Thoracic aorta (tissue), 2 donors: ENCODE data around the gene SEMA4D. TPM values are rescaled to one million over a fixed set of nuclear protein-coding genes. Genes with fewer than 3 reads are reported as not detected.

Source experiments
- ATAC-seq: fragments of 150-250 bp; one replicate; pipeline ENCODE4 v1.8.0; 2017; ENCODE audit warnings: low read depth; ENCODE audit not compliant: insufficient number of reproducible peaks, low FRiP score
- DNase-seq: peaks from one replicate; pipeline ENCODE4 v3.0.0-alpha.2; 2020; ENCODE audit warnings: low spot score
- H3K27ac ChIP-seq, 2 donors: fragments of 200-600 bp; sonication (generic); 1 replicate in 1 of 2; 2 replicates in 1 of 2; pipeline ENCODE4 v1.5.1; 2016; ENCODE audit warnings: mild to moderate bottlenecking in 2 of 2, moderate library complexity in 2 of 2
- H3K27me3 ChIP-seq: fragments of 200-600 bp; sonication (generic); replicated peaks from 2 replicates; pipeline ENCODE4 v1.6.0; 2016; ENCODE audit warnings: mild to moderate bottlenecking; ENCODE audit not compliant: insufficient read depth
- H3K36me3 ChIP-seq: fragments of 200-600 bp; sonication (generic); one replicate; pipeline ENCODE4 v1.5.1; 2016
- H3K4me1 ChIP-seq, 2 donors: fragments of 200-600 bp; sonication (generic); 1 replicate in 1 of 2; 2 replicates in 1 of 2; pipeline versions ENCODE4 v1.5.1 to v1.6.0; 2016; ENCODE audit warnings: low read depth in 2 of 2, mild to moderate bottlenecking in 1 of 2; ENCODE audit not compliant: control insufficient read depth in 1 of 2
- H3K4me3 ChIP-seq: fragments of 200-600 bp; sonication (generic); 2 replicates; pipeline ENCODE4 v1.5.1; 2016; ENCODE audit warnings: mild to moderate bottlenecking
- H3K9me3 ChIP-seq: fragments of 200-600 bp; sonication (generic); 2 replicates; pipeline ENCODE4 v1.5.1; 2016
- total RNA-seq, 2 donors: library from RNA; depleted of rRNA; stranded (reverse); fragments of >200 nt; gene quantifications; one replicate each; pipeline versions ENCODE4 v1.1.0 to v1.2.3, GENCODE V29; 2016
- TF ChIP-seq, protein P1 (sequence below): fragments of 200-600 bp; sonication (generic); IDR thresholded peaks from one replicate; pipeline ENCODE4 v1.5.1; 2019; ENCODE audit warnings: antibody characterized with exemption

SEMA4D gene
- total RNA-seq, 2 donors from 2014 or later, result 16.9 to 20.2 TPM

DNA sequence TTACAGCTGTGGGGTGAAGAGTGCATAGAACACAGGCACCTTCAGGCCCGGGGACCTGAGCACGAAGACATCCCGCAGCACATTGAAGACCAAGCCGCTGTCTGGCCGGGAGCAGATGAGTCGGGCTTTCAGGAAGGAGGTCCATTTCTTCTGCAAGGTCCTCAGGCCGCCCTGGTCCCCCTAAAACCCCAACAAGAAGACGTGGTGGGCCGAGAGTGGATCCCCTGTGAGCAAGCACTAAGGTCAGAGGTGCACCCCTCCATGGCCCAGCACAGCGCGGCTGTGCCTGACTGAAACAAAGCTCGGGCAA is 109.1 kb downstream of the SEMA4D start:
- no peaks in the 10 kb centered on the region for H3K9me3 ChIP-seq
- no peak overlapping the region for H3K4me3 ChIP-seq
- H3K27me3 ChIP-seq, result no peaks in the 10 kb centered on the region
- no peak overlapping the region for H3K27ac ChIP-seq
- H3K36me3 ChIP-seq, result peaks cover 18% of the 10 kb centered on the region
- no peak for DNase-seq
- TF ChIP-seq, protein P1, sequence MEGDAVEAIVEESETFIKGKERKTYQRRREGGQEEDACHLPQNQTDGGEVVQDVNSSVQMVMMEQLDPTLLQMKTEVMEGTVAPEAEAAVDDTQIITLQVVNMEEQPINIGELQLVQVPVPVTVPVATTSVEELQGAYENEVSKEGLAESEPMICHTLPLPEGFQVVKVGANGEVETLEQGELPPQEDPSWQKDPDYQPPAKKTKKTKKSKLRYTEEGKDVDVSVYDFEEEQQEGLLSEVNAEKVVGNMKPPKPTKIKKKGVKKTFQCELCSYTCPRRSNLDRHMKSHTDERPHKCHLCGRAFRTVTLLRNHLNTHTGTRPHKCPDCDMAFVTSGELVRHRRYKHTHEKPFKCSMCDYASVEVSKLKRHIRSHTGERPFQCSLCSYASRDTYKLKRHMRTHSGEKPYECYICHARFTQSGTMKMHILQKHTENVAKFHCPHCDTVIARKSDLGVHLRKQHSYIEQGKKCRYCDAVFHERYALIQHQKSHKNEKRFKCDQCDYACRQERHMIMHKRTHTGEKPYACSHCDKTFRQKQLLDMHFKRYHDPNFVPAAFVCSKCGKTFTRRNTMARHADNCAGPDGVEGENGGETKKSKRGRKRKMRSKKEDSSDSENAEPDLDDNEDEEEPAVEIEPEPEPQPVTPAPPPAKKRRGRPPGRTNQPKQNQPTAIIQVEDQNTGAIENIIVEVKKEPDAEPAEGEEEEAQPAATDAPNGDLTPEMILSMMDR, result no peak
- no peak for ATAC-seq
- no peaks in the 10 kb centered on the region for H3K4me1 ChIP-seq

DNA sequence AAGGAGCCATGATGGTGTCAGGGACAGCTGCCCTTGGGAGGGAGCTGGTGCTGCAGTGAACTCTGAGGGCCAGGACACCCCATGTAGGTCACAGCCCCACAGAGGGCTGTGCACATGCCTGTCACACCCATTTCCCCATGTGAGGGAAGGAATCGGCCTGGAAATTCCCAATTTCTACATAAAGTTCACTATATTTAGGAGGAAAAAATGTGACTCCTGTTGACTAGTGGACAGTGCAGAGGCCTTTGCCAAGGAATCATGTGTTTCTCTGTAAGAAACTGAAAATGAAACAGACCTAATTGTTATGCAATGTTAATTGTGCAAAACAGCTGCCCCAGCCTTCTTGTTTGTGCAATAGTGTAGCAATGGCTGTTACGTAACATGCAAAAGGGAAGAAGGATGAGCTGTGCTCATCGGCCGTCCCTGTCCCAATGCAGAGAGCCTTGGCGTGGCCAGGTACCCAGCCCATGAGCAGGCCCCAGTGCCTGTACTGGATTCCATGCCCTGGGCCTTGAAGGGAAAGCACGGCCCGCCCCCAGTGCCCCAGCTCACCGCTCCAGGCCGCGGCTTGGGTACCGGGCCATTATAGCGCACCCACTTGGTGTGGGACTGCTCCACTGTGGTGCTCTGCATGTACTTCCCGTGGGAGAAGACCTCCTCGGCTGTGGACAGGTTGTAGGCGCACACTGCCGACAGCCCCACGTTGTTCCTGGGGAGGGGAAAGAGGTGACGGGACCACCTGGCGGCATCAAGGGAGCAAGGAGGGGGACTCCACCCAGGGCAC is 109.6 kb downstream of the SEMA4D start:
- Histone ChIP-seq H3K27me3 (no peaks in the 10 kb centered on the region), H3K9me3 (no peaks in the 10 kb centered on the region), H3K36me3 (peaks cover 15% of the 10 kb centered on the region), H3K4me1 (no peaks in the 10 kb centered on the region), H3K4me3 (no peak overlapping the region), H3K27ac (no peak overlapping the region)
- DNase-seq (no peak), ATAC-seq (no peak)
- TF ChIP-seq, protein P1, result no peak

DNA sequence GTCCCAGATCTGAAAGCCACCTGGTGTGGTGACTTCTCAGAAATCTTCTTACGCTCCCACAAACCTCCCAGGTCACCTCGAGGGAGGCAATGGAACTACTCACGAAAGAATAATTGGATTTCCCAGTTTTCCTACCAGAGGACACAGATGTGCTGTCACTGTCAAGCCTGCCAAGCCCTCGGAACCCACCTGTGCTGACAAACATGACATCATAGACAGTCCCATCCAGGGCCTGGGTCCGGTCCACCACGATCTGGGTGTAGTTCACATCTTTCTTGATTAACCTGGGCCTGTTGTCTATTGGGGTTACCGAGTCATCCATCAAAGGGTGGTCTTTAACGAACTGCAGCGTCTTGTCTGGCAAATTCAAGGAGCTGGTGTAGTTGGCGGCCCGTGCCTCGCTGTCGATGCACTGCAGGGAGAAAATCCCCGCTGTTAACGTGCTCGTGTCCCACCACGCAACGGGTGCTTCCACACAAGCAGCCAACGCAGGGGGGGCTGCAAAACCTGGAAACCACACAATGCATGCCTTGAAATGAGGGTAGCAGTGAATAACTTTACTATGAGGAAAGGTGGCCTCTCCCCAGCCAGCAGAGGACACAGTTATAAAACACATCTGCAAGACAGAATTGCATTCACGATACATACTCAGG is 110.6 kb downstream of the SEMA4D start:
- Histone ChIP-seq H3K27me3 (no peaks in the 10 kb centered on the region), H3K4me3 (no peak overlapping the region), H3K36me3 (peaks cover 12% of the 10 kb centered on the region), H3K27ac (no peak overlapping the region), H3K9me3 (no peaks in the 10 kb centered on the region), H3K4me1 (no peaks in the 10 kb centered on the region)
- no peak for ATAC-seq
- no peak for DNase-seq
- TF ChIP-seq, protein P1, result no peak

DNA sequence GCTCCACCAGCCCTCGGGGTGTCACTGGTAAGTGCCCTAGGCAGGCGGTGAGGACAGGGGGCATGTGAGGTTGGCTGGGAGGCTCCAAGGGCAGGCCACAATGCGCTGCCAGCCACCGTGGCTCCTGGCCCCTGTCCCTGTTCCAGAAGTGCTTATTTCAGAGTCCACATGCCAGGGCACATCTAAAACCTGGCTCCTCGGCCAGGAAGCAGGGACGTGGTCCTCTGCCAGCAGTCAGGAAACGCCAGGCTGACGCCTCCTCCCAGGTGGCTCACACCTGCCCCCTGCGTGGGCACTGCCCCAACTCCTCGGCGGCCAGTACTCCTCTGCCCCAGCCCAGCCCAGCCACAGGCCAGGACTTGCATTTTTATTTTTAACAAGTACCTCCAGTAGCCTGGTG is 111.1 kb downstream of the SEMA4D start:
- no peak for DNase-seq
- TF ChIP-seq, protein P1, result no peak
- H3K4me3 ChIP-seq, result no peak overlapping the region
- H3K27me3 ChIP-seq, result no peaks in the 10 kb centered on the region
- H3K4me1 ChIP-seq, result no peaks in the 10 kb centered on the region
- ATAC-seq, result no peak
- peaks cover 12% of the 10 kb centered on the region for H3K36me3 ChIP-seq
- no peaks in the 10 kb centered on the region for H3K9me3 ChIP-seq
- H3K27ac ChIP-seq, result no peak overlapping the region

DNA sequence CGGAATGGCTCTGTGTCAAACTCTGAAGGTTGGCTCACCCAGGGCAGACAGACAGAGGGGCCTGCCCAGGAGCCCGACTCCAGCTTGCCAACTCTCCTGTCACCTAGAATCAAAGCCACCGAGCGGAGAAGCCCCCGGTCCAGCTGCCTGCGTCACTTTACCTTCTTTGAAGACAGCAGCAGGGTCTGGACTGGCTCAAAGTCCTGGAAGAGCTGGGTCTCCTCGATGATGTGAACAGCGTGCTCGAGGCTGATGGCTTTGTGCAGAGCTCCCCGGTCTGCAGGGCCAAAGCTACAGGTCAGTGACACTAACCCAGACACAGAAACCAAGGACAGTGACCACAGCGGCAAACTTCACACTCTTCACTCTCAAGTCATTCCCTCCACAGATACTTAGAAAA is 111.7 kb downstream of the SEMA4D start:
- TF ChIP-seq, protein P1, result no peak
- H3K9me3 ChIP-seq, result no peaks in the 10 kb centered on the region
- ATAC-seq (no peak), DNase-seq (no peak)
- H3K36me3 ChIP-seq, result peaks cover 12% of the 10 kb centered on the region
- no peak overlapping the region for H3K27ac ChIP-seq
- no peaks in the 10 kb centered on the region for H3K4me1 ChIP-seq
- no peaks in the 10 kb centered on the region for H3K27me3 ChIP-seq
- no peak overlapping the region for H3K4me3 ChIP-seq
